ENCODE data around the gene MTNR1B. TPM values are rescaled to one million over a fixed set of nuclear protein-coding genes. Genes with fewer than 3 reads are reported as not detected.

The MTNR1B gene
- total RNA-seq, 1 experiment from 2014 or later, result not detected

GRCh38 chr11:92929653-92930052 lies 39.8 kb upstream of the MTNR1B start:
- CTCF ChIA-PET, result no interaction called here
- intact Hi-C loops (cut with micrococcal nuclease; ENCODE audit: unreplicated experiment), result no loop called here
- Mint-ChIP-seq H3K4me1 (ENCODE audit: low read depth, unreplicated experiment) (no peaks in the 10 kb centered on the region), H3K9me3 (ENCODE audit: low read depth, unreplicated experiment) (no peaks in the 10 kb centered on the region), H3K36me3 (ENCODE audit: insufficient read depth, unreplicated experiment) (no peaks in the 10 kb centered on the region), H3K27me3 (ENCODE audit: unreplicated experiment) (no peaks in the 10 kb centered on the region), H3K4me3 (ENCODE audit: low read depth, unreplicated experiment) (no peak overlapping the region), H3K27ac (ENCODE audit: unreplicated experiment) (no peak overlapping the region)
- BruUV-seq (replicated peaks), result no TSS peak
- no peak for DNase-seq
- no peak for TF ChIP-seq CTCF (IDR thresholded peaks at IDR 0.05; ENCODE audit: unreplicated experiment)

- no TSS peak for BruUV-seq (replicated peaks)
- CTCF ChIA-PET, result no interaction called here
- Mint-ChIP-seq H3K4me3 (ENCODE audit: low read depth, unreplicated experiment) (no peak overlapping the region), H3K4me1 (ENCODE audit: low read depth, unreplicated experiment) (no peaks in the 10 kb centered on the region), H3K27me3 (ENCODE audit: unreplicated experiment) (no peaks in the 10 kb centered on the region), H3K36me3 (ENCODE audit: insufficient read depth, unreplicated experiment) (no peaks in the 10 kb centered on the region), H3K9me3 (ENCODE audit: low read depth, unreplicated experiment) (no peaks in the 10 kb centered on the region), H3K27ac (ENCODE audit: unreplicated experiment) (no peak overlapping the region)
- no peak for DNase-seq
- TF ChIP-seq CTCF (IDR thresholded peaks at IDR 0.05; ENCODE audit: unreplicated experiment), result no peak
- intact Hi-C loops (cut with micrococcal nuclease; ENCODE audit: unreplicated experiment), result no loop called here
Measured at GRCh38 chr11:92931746-92932422, 37.6 kb upstream of the MTNR1B start.

- H3K27me3 Mint-ChIP-seq (ENCODE audit: unreplicated experiment), result no peaks in the 10 kb centered on the region
- H3K4me1 Mint-ChIP-seq (ENCODE audit: low read depth, unreplicated experiment), result peaks cover 16% of the 10 kb centered on the region
- BruUV-seq (replicated peaks), result no TSS peak
- intact Hi-C loops (cut with micrococcal nuclease; ENCODE audit: unreplicated experiment), result no loop called here
- CTCF ChIA-PET, result no interaction called here
- no peak overlapping the region for H3K4me3 Mint-ChIP-seq (ENCODE audit: low read depth, unreplicated experiment)
- no peaks in the 10 kb centered on the region for H3K9me3 Mint-ChIP-seq (ENCODE audit: low read depth, unreplicated experiment)
- no peak for DNase-seq
- TF ChIP-seq CTCF (IDR thresholded peaks at IDR 0.05; ENCODE audit: unreplicated experiment), result no peak
- H3K27ac Mint-ChIP-seq (ENCODE audit: unreplicated experiment), result no peak overlapping the region
- H3K36me3 Mint-ChIP-seq (ENCODE audit: insufficient read depth, unreplicated experiment), result no peaks in the 10 kb centered on the region
Measured at GRCh38 chr11:92939305-92939704, 30.1 kb upstream of the MTNR1B start.

- Mint-ChIP-seq H3K36me3 (ENCODE audit: insufficient read depth, unreplicated experiment) (no peaks in the 10 kb centered on the region), H3K9me3 (ENCODE audit: low read depth, unreplicated experiment) (peaks cover 4% of the 10 kb centered on the region), H3K27me3 (ENCODE audit: unreplicated experiment) (no peaks in the 10 kb centered on the region), H3K4me3 (ENCODE audit: low read depth, unreplicated experiment) (no peak overlapping the region), H3K4me1 (ENCODE audit: low read depth, unreplicated experiment) (peaks cover 29% of the 10 kb centered on the region), H3K27ac (ENCODE audit: unreplicated experiment) (no peak overlapping the region)
- TF ChIP-seq CTCF (IDR thresholded peaks at IDR 0.05; ENCODE audit: unreplicated experiment), result peak; percentile 23
- CTCF ChIA-PET, result interaction anchor here (1.0 to 1.6 kb wide), 2 partner anchors 123 to 284 kb away, joined by 3 to 8 read pairs; no protein-coding TSS in a partner anchor
- no TSS peak for BruUV-seq (replicated peaks)
- intact Hi-C loops (cut with micrococcal nuclease; ENCODE audit: unreplicated experiment), result loop anchor here (5.0 kb wide), 3 partner anchors 125 to 710 kb away; no protein-coding TSS in a partner anchor
- peak; percentile 5 for DNase-seq
Measured at GRCh38 chr11:92941676-92942571, 27.5 kb upstream of the MTNR1B start.

Measured in Calu3 (cell line).